Measurements from ENCODE around the gene NGDN.

- no peak for TF ChIP-seq CTCF (IDR thresholded peaks at IDR 0.05)
- no peak for TF ChIP-seq POLR2A (IDR thresholded peaks at IDR 0.05)
Measured at GRCh38 chr14:23425169-23425568, 44.3 kb upstream of the NGDN start.

Data from adrenal gland (tissue), 5 donors.